MM.1S (cell line): Measurements from ENCODE around the gene SLC6A11.

Experiments
- DNase-seq: peaks from one replicate; pipeline ENCODE4 v3.0.0-alpha.2; 2015
- H2AFZ ChIP-seq: fragments of 300-600 bp; sonication (generic); 2 replicates; pipeline ENCODE4 v1.6.0; 2016; ENCODE audit warnings: antibody characterized with exemption, low read length
- H3F3A ChIP-seq: fragments of 300-600 bp; sonication (generic); 2 replicates; pipeline ENCODE4 v1.6.1; 2016; ENCODE audit warnings: mild to moderate bottlenecking, antibody characterized with exemption, low read length, moderate library complexity, mixed read lengths; ENCODE audit not compliant: insufficient read depth
- H3K27ac ChIP-seq: fragments of 300-600 bp; sonication (generic); 2 replicates; pipeline ENCODE4 v1.5.1; 2016; ENCODE audit warnings: mild to moderate bottlenecking, low read length
- H3K27me3 ChIP-seq: fragments of 300-600 bp; sonication (generic); replicated peaks from 2 replicates; pipeline ENCODE4 v1.6.0; 2016; ENCODE audit warnings: low read length; ENCODE audit not compliant: insufficient read depth
- H3K36me3 ChIP-seq: fragments of 300-600 bp; sonication (generic); replicated peaks from 2 replicates; pipeline ENCODE4 v1.6.1; 2016; ENCODE audit warnings: mild to moderate bottlenecking, low read length, mixed read lengths; ENCODE audit not compliant: insufficient read depth
- H3K4me1 ChIP-seq: fragments of 300-600 bp; sonication (generic); 2 replicates; pipeline ENCODE4 v1.6.1; 2016; ENCODE audit warnings: low read length, mixed read lengths
- H3K4me2 ChIP-seq: fragments of 300-600 bp; sonication (generic); 2 replicates; pipeline ENCODE4 v1.6.0; 2016; ENCODE audit warnings: low read depth, low read length
- H3K4me3 ChIP-seq: fragments of 300-600 bp; sonication (generic); 2 replicates; pipeline ENCODE4 v1.5.1; 2016; ENCODE audit warnings: low read length, mixed read lengths
- H3K79me2 ChIP-seq: fragments of 300-600 bp; sonication (generic); 2 replicates; pipeline ENCODE4 v1.6.1; 2016; ENCODE audit warnings: mixed run types, low read length, mixed read lengths
- H3K9ac ChIP-seq: fragments of 300-600 bp; sonication (generic); 2 replicates; pipeline ENCODE4 v1.6.1; 2016; ENCODE audit warnings: low read length, mixed read lengths
- H3K9me2 ChIP-seq: fragments of 300-600 bp; sonication (generic); replicated peaks from 2 replicates; pipeline ENCODE4 v1.6.1; 2016; ENCODE audit warnings: mild to moderate bottlenecking, low read length, mixed read lengths; ENCODE audit not compliant: insufficient read depth
- H3K9me3 ChIP-seq: fragments of 300-600 bp; sonication (generic); replicated peaks from 2 replicates; pipeline ENCODE4 v1.6.1; 2016; ENCODE audit warnings: mild to moderate bottlenecking, low read length, mixed read lengths; ENCODE audit not compliant: insufficient read depth
- H4K20me1 ChIP-seq: fragments of 300-600 bp; sonication (generic); 2 replicates; pipeline ENCODE4 v1.6.1; 2016; ENCODE audit warnings: mild to moderate bottlenecking, low read length, moderate library complexity, mixed read lengths; ENCODE audit not compliant: insufficient read depth
- CTCF ChIP-seq: fragments of 300-600 bp; sonication (generic); IDR thresholded peaks from 2 replicates; pipeline ENCODE4 v1.5.1; 2016; ENCODE audit warnings: antibody characterized with exemption, low read length, mixed read lengths
- EZH2 ChIP-seq: fragments of 300-600 bp; sonication (generic); optimal IDR thresholded peaks from 2 replicates; pipeline ENCODE3; 2017; ENCODE audit warnings: low read depth, mild to moderate bottlenecking, antibody characterized with exemption, low read length, mixed read lengths
- EZH2phosphoT487 ChIP-seq: fragments of 300-600 bp; sonication (generic); IDR thresholded peaks from 2 replicates; pipeline ENCODE4 v1.6.1; 2018; ENCODE audit warnings: antibody characterized with exemption, low read length

Gene SLC6A11

GRCh38 chr3:10779293-10779805, 36.7 kb upstream of the SLC6A11 start:
- no peak overlapping the region for H2AFZ ChIP-seq
- no peaks in the 10 kb centered on the region for H3K79me2 ChIP-seq
- H3K4me3 ChIP-seq, result no peak overlapping the region
- no peak for DNase-seq
- no peak overlapping the region for H3K9ac ChIP-seq
- no peak overlapping the region for H3K27ac ChIP-seq
- no peaks in the 10 kb centered on the region for H4K20me1 ChIP-seq
- TF ChIP-seq CTCF, result no peak
- TF ChIP-seq EZH2phosphoT487, result no peak
- TF ChIP-seq EZH2, result no peak
- no peaks in the 10 kb centered on the region for H3K9me2 ChIP-seq
- H3K4me1 ChIP-seq, result no peaks in the 10 kb centered on the region
- no peaks in the 10 kb centered on the region for H3F3A ChIP-seq
- peaks cover 20% of the 10 kb centered on the region for H3K27me3 ChIP-seq
- no peaks in the 10 kb centered on the region for H3K36me3 ChIP-seq
- H3K9me3 ChIP-seq, result no peaks in the 10 kb centered on the region
- H3K4me2 ChIP-seq, result no peak overlapping the region

GRCh38 chr3:10780243-10780642, 35.8 kb upstream of the SLC6A11 start:
- Histone ChIP-seq H3K4me1 (no peaks in the 10 kb centered on the region), H3K9me2 (no peaks in the 10 kb centered on the region), H3K27me3 (peaks cover 11% of the 10 kb centered on the region), H3K79me2 (no peaks in the 10 kb centered on the region), H3K9me3 (no peaks in the 10 kb centered on the region), H3K4me3 (no peak overlapping the region), H3K9ac (no peak overlapping the region), H3K4me2 (no peak overlapping the region), H4K20me1 (no peaks in the 10 kb centered on the region), H2AFZ (no peak overlapping the region), H3F3A (no peaks in the 10 kb centered on the region), H3K36me3 (no peaks in the 10 kb centered on the region), H3K27ac (no peak overlapping the region)
- TF ChIP-seq EZH2 (no peak), EZH2phosphoT487 (no peak), CTCF (no peak)
- no peak for DNase-seq

- no peak for TF ChIP-seq CTCF
- no peak for TF ChIP-seq EZH2
- TF ChIP-seq EZH2phosphoT487, result no peak
- Histone ChIP-seq H3K36me3 (no peaks in the 10 kb centered on the region), H4K20me1 (no peaks in the 10 kb centered on the region), H3K79me2 (no peaks in the 10 kb centered on the region), H3K27ac (no peak overlapping the region), H3K9me2 (no peaks in the 10 kb centered on the region), H3K27me3 (peaks cover 4% of the 10 kb centered on the region; the same call in 1 of the 2 replicates), H2AFZ (no peak overlapping the region), H3K4me3 (no peak overlapping the region), H3K4me1 (no peaks in the 10 kb centered on the region), H3K9me3 (no peaks in the 10 kb centered on the region), H3K9ac (no peak overlapping the region), H3F3A (no peaks in the 10 kb centered on the region), H3K4me2 (no peak overlapping the region)
- DNase-seq, result no peak
Measured at GRCh38 chr3:10780922-10781321, 35.1 kb upstream of the SLC6A11 start.
